SHP77 treated with DMSO at 0.1 percent for 48 hours (cell line): Measurements from ENCODE around the gene CFAP74.
A peak's percentile ranks its signal among the peaks of the same experiment; 100 is the strongest.
"Not testable (repeated sequence)": the region's sequence is repeated elsewhere in the genome, so short reads cannot be mapped to it uniquely, and the experiment has no call there.

ENCODE experiments used
- DNase-seq: peaks from one replicate; lab custom pipeline; 2025; lab: John Stamatoyannopoulos, UW

The CFAP74 gene

GRCh38 chr1:1945782-1946393 lies 57.7 kb downstream of the CFAP74 start:
- DNase-seq = no peak

- DNase-seq = peak; percentile 68
Observed at GRCh38 chr1:1943834-1944570, 59.6 kb downstream of the CFAP74 start.

GRCh38 chr1:1942753-1943656 lies 60.6 kb downstream of the CFAP74 start:
- DNase-seq = peak; percentile 37

GRCh38 chr1:1941868-1942752 lies 61.5 kb downstream of the CFAP74 start:
- DNase-seq = no peak

- DNase-seq = no peak
Observed at GRCh38 chr1:1941211-1941841, 62.3 kb downstream of the CFAP74 start.

- no peak for DNase-seq
Observed at GRCh38 chr1:1940123-1940425, 63.5 kb downstream of the CFAP74 start.

GRCh38 chr1:1939296-1940122 lies 64.1 kb downstream of the CFAP74 start:
- no peak for DNase-seq

GRCh38 chr1:1938613-1939295 lies 64.8 kb downstream of the CFAP74 start:
- DNase-seq = no peak

- DNase-seq = no peak
Observed at GRCh38 chr1:1938276-1938573, 65.4 kb downstream of the CFAP74 start.

GRCh38 chr1:1937549-1938275 lies 65.9 kb downstream of the CFAP74 start:
- no peak for DNase-seq

GRCh38 chr1:1937061-1937460 lies 66.5 kb downstream of the CFAP74 start:
- no peak for DNase-seq

- DNase-seq = not testable (repeated sequence)
Observed at GRCh38 chr1:1934848-1935247, 68.7 kb downstream of the CFAP74 start.

- DNase-seq = no peak
Observed at GRCh38 chr1:1929639-1930545, 73.7 kb downstream of the CFAP74 start.

- no peak for DNase-seq
Observed at GRCh38 chr1:1929102-1929638, 74.4 kb downstream of the CFAP74 start.

- DNase-seq = no peak
Observed at GRCh38 chr1:1928231-1929101, 75.1 kb downstream of the CFAP74 start.

GRCh38 chr1:1927751-1928150 lies 75.8 kb downstream of the CFAP74 start:
- no peak for DNase-seq
